Measurements from ENCODE around the gene SLC25A48.
"Not testable (repeated sequence)": the region's sequence is repeated elsewhere in the genome, so short reads cannot be mapped to it uniquely, and the experiment has no call there.

The SLC25A48 gene

GRCh38 chr5:135829681-135830383 is 4.6 kb upstream of the SLC25A48 start:
- peak; percentile 73 for DNase-seq (ENCODE audit: low spot score)

- DNase-seq (ENCODE audit: low spot score) = no peak
Observed at GRCh38 chr5:135830384-135830700, 4.1 kb upstream of the SLC25A48 start.

GRCh38 chr5:135830876-135831275 is 3.6 kb upstream of the SLC25A48 start:
- DNase-seq (ENCODE audit: low spot score) = no peak

- DNase-seq (ENCODE audit: low spot score) = no peak
Observed at GRCh38 chr5:135831439-135831838, 3.0 kb upstream of the SLC25A48 start.

GRCh38 chr5:135831851-135832555 is 2.5 kb upstream of the SLC25A48 start:
- DNase-seq (ENCODE audit: low spot score) = no peak

- DNase-seq (ENCODE audit: low spot score) = no peak
Observed at GRCh38 chr5:135832941-135833920, 1.2 kb upstream of the SLC25A48 start.

GRCh38 chr5:135833961-135834638 is 363 bp upstream of the SLC25A48 start:
- no peak for DNase-seq (ENCODE audit: low spot score)

GRCh38 chr5:135835766-135836165 is 1.3 kb downstream of the SLC25A48 start:
- DNase-seq (ENCODE audit: low spot score) = no peak

- not testable (repeated sequence) for DNase-seq (ENCODE audit: low spot score)
Observed at GRCh38 chr5:135838395-135838794, 3.9 kb downstream of the SLC25A48 start.

GRCh38 chr5:135839566-135839965 is 5.1 kb downstream of the SLC25A48 start:
- DNase-seq (ENCODE audit: low spot score) = no peak

- DNase-seq (ENCODE audit: low spot score) = no peak
Observed at GRCh38 chr5:135840959-135841358, 6.5 kb downstream of the SLC25A48 start.

- no peak for DNase-seq (ENCODE audit: low spot score)
Observed at GRCh38 chr5:135842737-135843136, 8.3 kb downstream of the SLC25A48 start.

- DNase-seq (ENCODE audit: low spot score) = no peak
Observed at GRCh38 chr5:135843571-135844337, 9.3 kb downstream of the SLC25A48 start.

- no peak for DNase-seq (ENCODE audit: low spot score)
Observed at GRCh38 chr5:135846311-135846710, 11.8 kb downstream of the SLC25A48 start.

GRCh38 chr5:135847976-135848375 is 13.5 kb downstream of the SLC25A48 start:
- DNase-seq (ENCODE audit: low spot score) = no peak

- no peak for DNase-seq (ENCODE audit: low spot score)
Observed at GRCh38 chr5:135850231-135850630, 15.8 kb downstream of the SLC25A48 start.

GRCh38 chr5:135850671-135851070 is 16.2 kb downstream of the SLC25A48 start:
- no peak for DNase-seq (ENCODE audit: low spot score)

- DNase-seq (ENCODE audit: low spot score) = no peak
Observed at GRCh38 chr5:135851186-135851914, 16.9 kb downstream of the SLC25A48 start.

- DNase-seq (ENCODE audit: low spot score) = no peak
Observed at GRCh38 chr5:135851915-135852845, 17.7 kb downstream of the SLC25A48 start.

Data from HuH-7 (cell line).